HepG2 (cell line): Measurements from ENCODE around the gene LCLAT1.

Experiments
- ASH2L ChIP-seq: fragments of 300-600, 200-600 bp; sonication (generic); IDR thresholded peaks from 2 replicates; pipeline ENCODE4 v1.7.0; 2017; ENCODE audit warnings: low read depth, mild to moderate bottlenecking, moderate library complexity, mixed read lengths, low read length; ENCODE audit not compliant: insufficient read length
- ATAD3A ChIP-seq: sonication (generic); formaldehyde crosslinking; IDR thresholded peaks from 2 replicates; pipeline ENCODE4 v1.4.0; 2020; ENCODE audit warnings: missing genetic modification reagents
- ETV6 ChIP-seq: sonication (generic); formaldehyde crosslinking; conservative IDR thresholded peaks from 2 replicates; pipeline ENCODE4 v1.4.0; 2020; ENCODE audit warnings: missing genetic modification reagents
- GABPB1 ChIP-seq: IDR thresholded peaks from 2 replicates; pipeline ENCODE4 v1.6.1; 2016; ENCODE audit warnings: mild to moderate bottlenecking, missing genetic modification reagents, moderate library complexity, missing compliant biosample characterization
- TCF12 ChIP-seq, 2 experiments: fragments of 450-650 bp in 1 of 2; sonication (generic) in 1 of 2; formaldehyde crosslinking in 1 of 2; IDR thresholded peaks; 2 replicates each; pipeline versions ENCODE4 v1.6.1 to v1.8.0; 2017 to 2022; ENCODE audit warnings: antibody characterized with exemption in 1 of 2, mild to moderate bottlenecking in 1 of 2, missing genetic modification reagents in 1 of 2, moderate library complexity in 1 of 2
- ZNF44 ChIP-seq: sonication (generic); formaldehyde crosslinking; IDR thresholded peaks from 2 replicates; pipeline ENCODE4 v1.5.1; 2020; ENCODE audit warnings: mild to moderate bottlenecking, missing genetic modification reagents

DNA sequence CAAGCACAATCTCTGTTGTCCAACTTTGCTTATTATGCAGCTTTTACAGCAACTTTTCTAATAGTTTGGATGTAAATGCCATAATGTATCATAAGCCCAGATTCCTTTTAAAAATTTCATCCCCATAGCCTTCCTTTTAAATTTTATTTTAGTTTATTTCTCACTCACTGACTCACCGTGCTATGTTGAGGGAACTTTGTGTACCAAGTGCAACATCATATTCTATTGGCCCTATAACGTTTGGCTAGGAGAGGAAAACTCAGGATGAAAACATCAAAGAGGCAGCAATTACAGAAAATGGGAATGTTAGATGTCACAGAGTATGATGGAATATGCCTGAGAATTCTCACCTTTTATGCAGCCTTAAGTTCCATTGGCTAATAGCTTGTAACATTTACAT, 135.5 kb downstream of the LCLAT1 start:
- TF ChIP-seq ATAD3A (CRISPR knock-in tag) (no peak), TCF12 (IDR thresholded peaks at IDR 0.05) (no peak), TCF12 (CRISPR knock-in tag; IDR thresholded peaks at IDR 0.05) (no peak), ZNF44 (CRISPR knock-in tag) (no peak), ETV6 (CRISPR knock-in tag) (no peak), ASH2L (no peak), GABPB1 (CRISPR knock-in tag) (no peak)
